Retinal pigment epithelial cell (primary cell): ENCODE results near the gene SORCS2.

Experiments
- DNase-seq: peaks from one replicate; pipeline ENCODE4 v3.0.0-alpha.2; 2010; ENCODE audit warnings: low read depth
- H3K4me3 ChIP-seq: 2 replicates; pipeline ENCODE4 v1.5.1; 2011; ENCODE audit warnings: mild to moderate bottlenecking, low read length, control low read depth, moderate library complexity
- TF ChIP-seq, protein P1 (sequence below): conservative IDR thresholded peaks from 2 replicates; pipeline ENCODE4 v1.5.1; 2011; ENCODE audit warnings: low read depth, low read length, control low read depth, inconsistent platforms

Gene SORCS2

DNA sequence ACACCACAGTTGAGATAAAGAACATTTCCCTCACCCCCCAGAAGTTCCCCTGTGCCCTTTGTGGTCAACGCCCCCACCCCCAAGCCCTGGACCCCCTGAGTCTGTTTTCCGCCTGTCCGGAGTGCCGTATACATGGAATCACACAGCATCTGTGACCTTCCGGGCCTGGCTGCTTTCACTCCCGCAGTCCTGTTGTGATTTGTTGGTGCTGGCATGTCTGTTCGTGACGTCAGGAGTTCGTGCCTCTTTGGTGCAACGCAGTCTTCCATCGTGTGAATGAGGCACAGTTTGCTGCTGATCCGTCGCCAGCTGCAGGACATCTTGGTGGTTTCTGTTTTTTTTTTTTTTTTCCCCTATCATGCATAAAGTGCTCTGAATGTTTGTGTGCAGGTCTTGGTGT is 180.3 kb downstream of the SORCS2 start:
- DNase-seq, result no peak
- no peak overlapping the region for H3K4me3 ChIP-seq
- TF ChIP-seq, protein P1, sequence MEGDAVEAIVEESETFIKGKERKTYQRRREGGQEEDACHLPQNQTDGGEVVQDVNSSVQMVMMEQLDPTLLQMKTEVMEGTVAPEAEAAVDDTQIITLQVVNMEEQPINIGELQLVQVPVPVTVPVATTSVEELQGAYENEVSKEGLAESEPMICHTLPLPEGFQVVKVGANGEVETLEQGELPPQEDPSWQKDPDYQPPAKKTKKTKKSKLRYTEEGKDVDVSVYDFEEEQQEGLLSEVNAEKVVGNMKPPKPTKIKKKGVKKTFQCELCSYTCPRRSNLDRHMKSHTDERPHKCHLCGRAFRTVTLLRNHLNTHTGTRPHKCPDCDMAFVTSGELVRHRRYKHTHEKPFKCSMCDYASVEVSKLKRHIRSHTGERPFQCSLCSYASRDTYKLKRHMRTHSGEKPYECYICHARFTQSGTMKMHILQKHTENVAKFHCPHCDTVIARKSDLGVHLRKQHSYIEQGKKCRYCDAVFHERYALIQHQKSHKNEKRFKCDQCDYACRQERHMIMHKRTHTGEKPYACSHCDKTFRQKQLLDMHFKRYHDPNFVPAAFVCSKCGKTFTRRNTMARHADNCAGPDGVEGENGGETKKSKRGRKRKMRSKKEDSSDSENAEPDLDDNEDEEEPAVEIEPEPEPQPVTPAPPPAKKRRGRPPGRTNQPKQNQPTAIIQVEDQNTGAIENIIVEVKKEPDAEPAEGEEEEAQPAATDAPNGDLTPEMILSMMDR, result no peak

DNA sequence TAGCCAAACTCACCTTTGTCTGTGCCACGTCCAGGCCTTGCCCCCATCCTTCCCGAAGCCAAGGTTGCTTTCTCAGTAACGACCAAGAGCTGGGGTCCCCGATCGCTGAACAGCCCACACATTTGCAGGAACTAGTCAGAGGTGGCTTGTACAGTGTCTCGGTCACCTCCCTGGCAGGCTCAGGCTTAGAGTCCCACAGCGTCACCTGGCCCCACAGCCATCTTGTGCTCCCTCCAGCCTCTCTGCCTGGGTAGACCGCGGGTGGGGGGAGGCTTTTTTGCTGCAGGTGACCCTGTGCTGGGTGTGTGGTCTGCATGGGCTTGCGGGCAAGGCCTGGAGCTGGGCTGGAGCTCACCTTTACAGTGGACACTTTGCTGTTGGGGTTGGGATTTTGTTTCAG is 182.2 kb downstream of the SORCS2 start:
- TF ChIP-seq, protein P1, result no peak
- DNase-seq, result no peak
- no peak overlapping the region for H3K4me3 ChIP-seq

DNA sequence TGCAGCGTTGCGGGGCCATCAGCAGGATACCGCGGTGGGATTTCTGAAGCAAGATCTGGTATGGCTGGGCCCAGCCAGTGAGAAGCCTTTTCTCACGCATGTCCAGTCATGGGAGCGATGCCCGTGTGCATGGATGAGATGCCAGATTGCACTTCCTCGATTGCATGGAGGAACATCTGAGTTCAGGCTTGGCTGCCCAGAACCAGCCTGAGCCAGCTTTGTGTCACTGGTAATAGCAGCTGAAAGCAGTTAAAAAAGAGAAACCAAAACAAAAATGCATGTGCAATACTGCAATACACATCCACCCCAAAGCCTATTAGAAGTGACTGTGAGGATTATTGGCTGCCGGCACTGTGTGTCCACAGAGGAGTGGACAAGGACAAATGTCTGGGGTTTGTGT is 183.1 kb downstream of the SORCS2 start:
- DNase-seq, result no peak
- H3K4me3 ChIP-seq, result no peak overlapping the region
- TF ChIP-seq, protein P1, result no peak

DNA sequence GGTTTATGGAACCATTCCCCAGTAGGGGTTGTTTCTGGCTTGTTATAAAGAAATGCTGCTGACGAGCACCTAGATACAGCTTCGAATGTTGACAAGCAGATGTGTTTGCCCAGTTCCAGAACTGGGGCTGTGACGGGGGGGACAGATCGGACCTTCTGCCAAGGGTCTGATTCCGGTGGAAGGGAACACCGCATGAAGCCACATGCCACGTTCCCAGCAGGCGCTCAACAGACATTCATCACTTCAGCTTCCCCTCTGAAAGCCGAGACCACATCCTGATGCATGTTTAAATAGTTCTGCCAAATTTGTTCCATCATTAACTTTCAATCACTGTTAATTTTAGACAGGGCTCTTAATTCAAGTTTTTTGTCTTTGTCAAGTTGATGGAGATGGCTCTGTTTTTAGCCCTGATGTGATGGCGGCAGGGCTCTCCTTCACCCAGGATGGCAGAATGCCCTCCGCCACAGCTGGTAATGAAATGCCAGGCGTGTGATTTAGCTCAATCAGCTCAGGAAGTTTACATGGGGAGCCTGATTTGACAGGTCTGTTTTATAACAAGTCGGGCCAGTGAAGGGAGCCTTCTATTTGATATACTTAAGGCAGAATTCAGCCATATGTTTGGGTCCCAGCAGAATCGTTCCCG is 185.0 kb downstream of the SORCS2 start:
- no peak for DNase-seq
- TF ChIP-seq, protein P1, result no peak
- H3K4me3 ChIP-seq, result no peak overlapping the region

DNA sequence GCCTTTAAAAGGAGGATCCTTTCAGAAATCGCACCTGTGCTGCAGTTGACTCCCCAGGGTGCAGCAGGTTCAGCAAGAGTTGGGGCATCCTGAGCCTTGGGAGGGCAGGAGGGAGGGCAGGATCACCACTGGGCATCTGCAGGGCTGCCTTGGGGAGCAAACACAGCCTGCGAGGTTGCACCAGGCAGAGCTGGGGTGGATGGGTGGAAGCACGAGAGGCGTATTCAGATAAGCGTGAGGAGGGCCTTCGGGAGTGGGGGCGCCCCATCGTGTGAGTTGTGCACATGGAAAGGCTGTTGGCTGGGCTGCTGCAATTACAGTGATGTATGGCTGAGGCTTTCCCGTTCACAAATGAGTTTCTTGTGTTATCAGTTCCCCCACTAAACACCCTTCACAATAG is 186.8 kb downstream of the SORCS2 start:
- H3K4me3 ChIP-seq, result no peak overlapping the region
- no peak for DNase-seq
- TF ChIP-seq, protein P1, result no peak

DNA sequence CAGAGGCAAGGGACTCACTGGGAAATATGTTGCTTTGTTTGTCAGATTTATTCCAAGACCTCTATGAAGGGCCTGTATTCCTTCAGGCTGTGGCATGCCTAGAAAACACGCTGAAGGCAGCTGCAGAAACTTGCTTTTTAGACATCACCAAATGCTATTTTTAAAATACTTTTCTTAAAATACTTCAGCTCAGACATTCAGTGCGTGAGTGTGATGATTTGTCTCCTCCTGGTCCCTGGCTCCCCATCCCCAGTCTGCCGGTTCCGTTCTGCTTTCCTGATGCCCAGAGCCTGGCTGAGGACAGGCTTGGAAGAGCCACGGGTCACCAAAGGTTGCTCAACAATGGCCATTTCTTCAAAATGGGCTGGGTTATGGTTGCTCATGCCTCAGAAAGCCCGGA is 187.4 kb downstream of the SORCS2 start:
- TF ChIP-seq, protein P1, result no peak
- DNase-seq, result no peak
- no peak overlapping the region for H3K4me3 ChIP-seq

DNA sequence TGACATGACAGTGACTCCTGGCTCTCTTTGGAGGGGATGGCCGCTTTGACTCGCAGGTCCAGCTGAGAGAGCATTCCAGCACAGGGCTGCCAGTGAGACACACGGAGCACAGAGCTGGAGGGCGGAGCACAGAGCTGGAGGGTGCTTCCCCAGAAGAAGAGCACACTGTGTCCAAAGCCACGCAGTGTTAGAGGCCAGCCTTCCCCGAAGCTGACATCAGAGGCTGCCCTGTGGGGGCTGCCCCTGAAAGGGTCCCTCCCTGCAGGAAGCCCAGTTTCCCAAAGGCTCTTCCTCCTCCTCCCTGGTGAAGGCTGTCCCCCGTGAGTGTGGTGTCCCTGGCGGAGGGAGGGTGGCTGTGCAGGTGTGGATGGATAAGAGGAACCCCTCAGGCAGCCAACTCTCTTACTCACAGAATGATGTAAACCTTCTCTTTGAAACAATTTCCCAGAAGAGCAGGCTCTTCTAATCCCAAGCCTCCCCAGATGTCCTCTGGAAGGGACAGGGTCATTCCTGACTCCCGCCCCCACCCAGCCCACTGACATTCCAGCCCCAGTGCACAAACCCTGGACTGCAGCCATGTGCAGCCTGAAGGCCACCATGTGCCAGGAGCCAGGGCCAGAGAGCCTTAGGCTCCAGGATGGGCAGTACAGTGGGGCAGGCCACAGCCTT is 189.0 kb downstream of the SORCS2 start:
- TF ChIP-seq, protein P1, result no peak
- DNase-seq, result no peak
- no peak overlapping the region for H3K4me3 ChIP-seq
